Measurements from ENCODE around the gene ZNF750.
"Not testable (repeated sequence)": the region's sequence is repeated elsewhere in the genome, so short reads cannot be mapped to it uniquely, and the experiment has no call there.

Gene ZNF750

DNA sequence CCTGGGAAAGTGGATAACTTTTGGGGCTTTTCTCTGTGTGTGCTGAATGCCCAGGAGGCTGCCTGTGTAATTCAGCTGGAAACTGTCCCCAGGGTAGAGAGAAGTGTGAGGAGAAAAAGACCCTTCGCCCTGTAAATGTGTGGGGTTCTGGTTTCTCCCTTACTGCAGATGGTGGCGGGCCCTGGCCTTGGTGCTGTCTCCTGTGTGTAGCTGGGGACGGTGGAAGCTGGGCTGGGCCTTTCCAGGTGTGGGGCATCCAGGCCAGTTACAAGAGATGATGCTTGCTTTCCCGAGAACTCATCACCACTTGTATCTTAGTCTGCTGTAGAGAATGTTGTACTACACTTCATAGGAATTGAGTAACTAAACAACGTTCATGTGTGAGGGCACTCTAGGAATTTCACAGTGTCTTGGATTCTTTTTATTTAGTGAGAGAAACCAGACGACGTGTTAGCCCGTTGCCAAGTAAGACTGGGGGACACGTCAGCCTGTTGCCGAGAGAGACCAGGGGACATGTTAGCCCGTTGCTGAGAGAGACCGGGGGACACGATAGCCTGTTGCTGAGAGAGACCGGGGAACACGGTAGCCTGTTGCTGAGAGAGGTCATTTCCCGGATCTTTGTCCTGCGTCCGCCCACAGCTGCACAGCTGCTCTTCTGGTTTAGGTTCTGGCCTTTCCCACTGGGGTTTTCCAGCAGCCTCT lies 44.9 kb downstream of the ZNF750 start:
- Mint-ChIP-seq H3K4me3 (no peak overlapping the region), H3K4me1 (ENCODE audit: low read depth) (peaks cover 3% of the 10 kb centered on the region), H3K27me3 (no peaks in the 10 kb centered on the region), H3K36me3 (no peaks in the 10 kb centered on the region), H3K9me3 (ENCODE audit: low read depth) (no peaks in the 10 kb centered on the region), H3K27ac (no peak overlapping the region)

DNA sequence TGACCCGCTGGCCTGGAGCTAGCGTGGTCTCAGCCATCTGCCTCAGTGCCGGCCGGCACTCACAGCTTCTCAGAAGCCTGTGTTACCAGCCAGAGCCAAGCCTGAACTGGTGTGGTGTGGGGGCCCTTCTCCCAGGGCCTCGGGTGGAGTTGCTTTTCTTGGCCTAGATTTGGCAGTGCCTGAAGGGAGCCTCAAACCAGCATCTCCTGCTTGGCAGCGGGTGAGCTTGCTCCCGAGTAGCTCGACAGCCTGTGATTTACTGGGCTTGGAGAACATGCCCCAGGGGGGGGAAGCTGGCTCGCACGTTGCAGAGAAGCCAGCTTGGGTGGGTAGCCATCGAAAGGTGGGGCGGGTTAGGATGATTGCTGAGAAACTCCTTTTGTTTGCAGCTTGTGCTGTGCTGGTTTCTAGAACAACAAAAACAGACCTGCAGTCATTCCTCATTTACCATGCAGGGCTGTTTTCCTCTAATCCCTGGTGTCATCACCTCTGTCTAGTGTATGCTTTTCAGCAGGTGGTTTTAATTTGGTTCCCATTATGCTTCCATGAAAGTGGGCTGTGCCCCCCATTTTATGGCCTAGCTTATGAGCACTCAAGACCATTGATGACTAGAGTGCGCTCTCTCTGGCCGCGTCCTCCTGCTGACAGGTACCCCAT lies 45.7 kb downstream of the ZNF750 start:
- Mint-ChIP-seq H3K36me3 (no peaks in the 10 kb centered on the region), H3K9me3 (ENCODE audit: low read depth) (no peaks in the 10 kb centered on the region), H3K27me3 (no peaks in the 10 kb centered on the region), H3K27ac (no peak overlapping the region), H3K4me1 (ENCODE audit: low read depth) (peaks cover 3% of the 10 kb centered on the region), H3K4me3 (no peak overlapping the region)

DNA sequence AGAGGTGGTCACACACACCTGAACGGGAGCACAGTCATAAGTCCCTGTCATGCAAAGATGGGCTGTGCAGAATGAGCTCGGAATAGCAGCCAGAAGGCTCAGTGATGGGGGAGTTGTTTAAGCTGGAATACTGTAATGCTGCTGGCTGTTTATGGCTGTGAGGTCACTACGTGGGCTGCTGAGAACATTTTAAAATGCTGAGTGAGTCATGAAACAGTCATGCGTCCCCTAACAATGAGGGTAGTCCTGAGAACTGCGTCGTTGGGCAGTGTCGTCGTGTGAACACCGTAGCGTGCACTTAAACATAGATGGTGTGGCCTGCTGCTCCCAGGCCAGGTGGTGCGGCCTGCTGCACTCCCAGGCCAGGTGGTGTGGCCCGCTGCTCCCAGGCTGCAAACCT lies 48.3 kb downstream of the ZNF750 start:
- Mint-ChIP-seq H3K27me3 (no peaks in the 10 kb centered on the region), H3K4me3 (no peak overlapping the region), H3K4me1 (ENCODE audit: low read depth) (peaks cover 3% of the 10 kb centered on the region), H3K36me3 (no peaks in the 10 kb centered on the region), H3K9me3 (ENCODE audit: low read depth) (no peaks in the 10 kb centered on the region), H3K27ac (no peak overlapping the region)

DNA sequence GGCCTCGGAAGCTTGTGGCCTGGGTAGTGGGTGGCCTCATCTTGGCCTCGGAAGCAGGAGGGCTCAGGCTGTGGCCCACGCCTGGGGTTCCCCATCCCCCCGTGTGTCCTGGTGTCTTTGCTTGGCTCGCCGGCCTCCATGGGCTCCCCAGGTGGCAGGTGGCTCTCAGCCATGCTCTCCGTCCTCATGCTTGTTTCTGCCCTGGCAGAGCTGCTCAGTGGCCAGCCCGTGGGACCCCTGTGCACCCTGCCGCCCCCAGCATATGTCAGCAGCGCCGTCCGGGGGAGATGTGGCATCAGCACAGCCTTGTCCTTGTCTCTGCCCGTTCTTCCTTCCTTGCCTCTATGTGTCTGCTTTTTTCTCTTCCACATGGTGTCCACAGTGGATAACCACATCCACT lies 49.4 kb downstream of the ZNF750 start:
- H3K27ac Mint-ChIP-seq, result no peak overlapping the region
- H3K4me1 Mint-ChIP-seq (ENCODE audit: low read depth), result peaks cover 3% of the 10 kb centered on the region
- H3K4me3 Mint-ChIP-seq, result no peak overlapping the region
- H3K27me3 Mint-ChIP-seq, result no peaks in the 10 kb centered on the region
- H3K9me3 Mint-ChIP-seq (ENCODE audit: low read depth), result no peaks in the 10 kb centered on the region
- H3K36me3 Mint-ChIP-seq, result no peaks in the 10 kb centered on the region

DNA sequence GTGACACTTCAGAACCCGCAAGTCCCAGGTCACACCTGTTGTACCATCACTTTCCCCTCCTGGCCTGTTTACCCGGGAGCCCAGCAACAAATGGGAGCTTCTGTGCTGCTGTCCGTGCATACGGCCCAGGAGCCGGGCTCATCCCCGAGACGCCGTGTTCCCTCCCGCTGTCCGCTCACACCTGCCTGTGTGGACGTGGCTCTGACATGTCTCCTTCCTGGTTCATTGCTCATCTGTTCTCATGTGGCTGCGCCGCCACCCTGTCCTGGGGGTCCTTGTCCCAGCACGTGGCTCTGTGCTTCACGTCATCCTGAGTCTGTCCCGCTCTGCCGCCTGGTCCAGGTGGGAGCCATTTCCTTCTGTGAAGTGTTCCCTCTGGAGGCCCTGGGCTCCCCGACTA lies 50.0 kb downstream of the ZNF750 start:
- no peaks in the 10 kb centered on the region for H3K27me3 Mint-ChIP-seq
- H3K9me3 Mint-ChIP-seq (ENCODE audit: low read depth), result no peaks in the 10 kb centered on the region
- H3K36me3 Mint-ChIP-seq, result no peaks in the 10 kb centered on the region
- H3K4me3 Mint-ChIP-seq, result no peak overlapping the region
- H3K27ac Mint-ChIP-seq, result no peak overlapping the region
- peaks cover 3% of the 10 kb centered on the region for H3K4me1 Mint-ChIP-seq (ENCODE audit: low read depth)

DNA sequence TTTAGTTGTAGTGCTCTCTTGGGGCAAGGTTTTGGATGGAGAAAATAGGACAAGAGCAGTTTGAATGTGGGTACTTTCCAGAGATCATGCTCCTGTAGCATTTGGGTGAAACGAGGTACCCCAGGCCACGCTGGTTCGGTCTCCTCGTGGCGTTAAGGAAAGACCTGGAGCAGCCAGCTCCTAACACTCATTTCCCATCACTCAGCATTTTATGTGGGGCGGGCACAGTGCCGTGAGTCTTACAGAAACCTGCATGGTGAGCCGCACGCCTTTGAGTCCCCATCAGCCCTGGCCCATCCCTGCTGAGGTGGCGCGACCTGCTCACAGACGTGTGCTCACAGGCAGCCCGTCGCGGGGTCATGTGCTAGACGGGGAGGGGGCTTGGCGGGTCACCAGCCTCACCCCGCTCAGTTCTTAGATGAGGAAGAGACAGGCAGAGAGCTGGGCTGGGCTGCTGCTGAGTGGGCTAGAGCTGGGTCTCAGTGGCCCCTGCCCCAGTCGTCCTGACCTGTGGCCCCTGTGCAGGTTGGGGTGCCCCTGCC lies 50.7 kb downstream of the ZNF750 start:
- Mint-ChIP-seq H3K4me1 (ENCODE audit: low read depth) (peaks cover 3% of the 10 kb centered on the region), H3K4me3 (no peak overlapping the region), H3K27ac (no peak overlapping the region), H3K27me3 (no peaks in the 10 kb centered on the region), H3K9me3 (ENCODE audit: low read depth) (no peaks in the 10 kb centered on the region), H3K36me3 (no peaks in the 10 kb centered on the region)

DNA sequence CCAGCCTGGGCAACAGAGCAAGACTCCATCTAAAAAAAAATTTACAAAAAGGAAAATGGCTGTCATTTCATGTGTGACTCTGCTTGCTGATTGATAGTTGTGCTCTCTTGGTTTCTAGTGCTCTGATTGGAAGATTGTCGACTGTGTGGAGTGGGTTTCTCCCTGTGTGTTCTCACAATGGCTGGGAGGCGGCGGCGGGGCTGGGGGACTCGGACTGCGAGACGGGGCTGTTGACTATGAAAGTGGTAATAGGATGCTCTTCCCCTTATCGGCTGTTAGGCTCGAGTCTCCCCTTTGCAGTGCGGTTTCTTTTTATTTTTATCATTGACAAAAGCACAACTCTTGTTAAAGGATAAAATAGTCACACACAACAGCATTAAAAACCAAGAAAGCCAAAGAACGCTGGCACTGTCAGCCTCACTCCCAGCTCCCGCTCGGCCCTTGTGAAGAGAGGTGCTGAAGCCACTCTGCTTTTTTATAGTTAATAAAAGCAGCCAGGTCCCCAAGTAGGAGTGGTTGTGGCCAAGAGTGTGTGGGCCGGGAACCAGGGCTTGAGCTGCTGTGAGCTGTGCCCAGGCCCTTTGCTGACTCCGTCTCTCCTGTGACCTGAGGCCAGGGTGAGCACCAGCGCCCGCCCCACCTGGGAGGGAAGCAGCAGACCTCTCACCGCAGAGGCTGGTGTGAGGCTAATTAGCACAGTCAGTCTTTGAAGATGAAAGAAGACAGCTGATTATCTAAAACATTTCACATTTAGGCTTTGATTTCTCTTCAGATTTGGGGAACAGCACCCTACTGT lies 51.4 kb downstream of the ZNF750 start:
- Mint-ChIP-seq H3K9me3 (ENCODE audit: low read depth) (no peaks in the 10 kb centered on the region), H3K4me1 (ENCODE audit: low read depth) (peaks cover 3% of the 10 kb centered on the region)

DNA sequence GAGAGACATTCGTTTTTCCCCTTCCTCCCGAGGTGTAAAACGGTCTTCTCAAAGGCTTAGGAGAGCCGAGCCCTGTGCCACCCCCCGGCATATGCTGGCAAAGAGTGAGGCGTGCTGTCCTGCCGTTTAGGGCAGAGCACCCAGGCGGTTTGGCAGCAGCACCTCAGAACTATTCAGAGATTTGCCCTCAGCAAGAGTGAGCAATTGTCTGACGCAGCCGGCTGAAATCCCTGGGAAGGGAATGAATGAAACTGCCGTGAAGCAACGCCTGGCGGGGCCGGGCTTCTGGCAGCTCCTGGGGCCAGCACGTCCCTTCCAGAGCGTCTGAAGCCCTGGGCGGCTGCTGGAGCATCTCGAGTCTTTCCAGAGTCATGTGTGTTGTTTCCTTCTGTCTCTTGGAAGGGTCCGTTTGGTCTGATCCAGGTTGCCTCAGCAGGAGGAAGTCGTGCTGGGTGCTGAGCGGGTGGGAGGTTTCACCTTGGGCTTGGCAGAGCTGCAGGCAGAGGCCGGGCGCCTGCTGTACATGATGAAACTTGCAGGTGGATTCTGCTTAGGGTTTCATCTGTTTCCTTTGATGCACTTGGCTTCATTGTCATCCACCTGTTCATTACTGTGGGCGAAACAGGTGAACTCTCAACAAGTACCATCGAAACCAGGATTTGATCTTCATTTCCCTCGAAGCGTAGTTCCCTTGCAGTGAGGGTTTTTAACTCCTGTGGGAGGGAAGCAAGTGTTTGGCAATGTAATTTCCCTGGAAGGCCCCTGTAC lies 52.6 kb downstream of the ZNF750 start:
- no peaks in the 10 kb centered on the region for H3K9me3 Mint-ChIP-seq (ENCODE audit: low read depth)
- no peak overlapping the region for H3K4me3 Mint-ChIP-seq
- H3K27me3 Mint-ChIP-seq, result no peaks in the 10 kb centered on the region
- H3K27ac Mint-ChIP-seq, result no peak overlapping the region
- H3K36me3 Mint-ChIP-seq, result no peaks in the 10 kb centered on the region
- no peaks in the 10 kb centered on the region for H3K4me1 Mint-ChIP-seq (ENCODE audit: low read depth)

More for the DNA sequence above, 51.4 kb downstream of the ZNF750 start:
- Mint-ChIP-seq H3K27ac (no peak overlapping the region), H3K27me3 (no peaks in the 10 kb centered on the region), H3K36me3 (no peaks in the 10 kb centered on the region), H3K4me3 (no peak overlapping the region)

DNA sequence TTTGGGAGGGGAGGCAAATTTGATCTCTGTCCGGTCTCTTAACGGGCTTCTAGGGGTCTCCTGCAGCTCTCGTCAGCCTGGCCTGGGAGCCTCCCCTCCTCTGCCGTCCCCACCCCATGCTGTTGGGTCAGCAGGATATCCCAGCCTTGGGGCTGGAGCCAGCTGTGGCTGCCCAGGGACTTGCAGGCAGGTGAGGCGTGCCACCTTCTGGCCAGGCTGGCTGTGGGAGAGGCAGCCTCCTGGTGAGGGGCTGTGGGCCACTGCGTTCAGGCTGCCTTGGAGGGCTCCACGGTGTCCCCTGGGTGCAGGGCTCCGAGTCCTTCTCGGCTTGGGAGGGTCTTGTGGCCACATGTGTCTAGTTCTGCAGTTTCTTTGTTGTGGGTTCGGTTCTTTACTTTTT lies 53.4 kb downstream of the ZNF750 start:
- Mint-ChIP-seq H3K4me1 (ENCODE audit: low read depth) (peaks cover 5% of the 10 kb centered on the region), H3K27ac (no peak overlapping the region), H3K9me3 (ENCODE audit: low read depth) (no peaks in the 10 kb centered on the region), H3K36me3 (no peaks in the 10 kb centered on the region), H3K27me3 (no peaks in the 10 kb centered on the region), H3K4me3 (no peak overlapping the region)

DNA sequence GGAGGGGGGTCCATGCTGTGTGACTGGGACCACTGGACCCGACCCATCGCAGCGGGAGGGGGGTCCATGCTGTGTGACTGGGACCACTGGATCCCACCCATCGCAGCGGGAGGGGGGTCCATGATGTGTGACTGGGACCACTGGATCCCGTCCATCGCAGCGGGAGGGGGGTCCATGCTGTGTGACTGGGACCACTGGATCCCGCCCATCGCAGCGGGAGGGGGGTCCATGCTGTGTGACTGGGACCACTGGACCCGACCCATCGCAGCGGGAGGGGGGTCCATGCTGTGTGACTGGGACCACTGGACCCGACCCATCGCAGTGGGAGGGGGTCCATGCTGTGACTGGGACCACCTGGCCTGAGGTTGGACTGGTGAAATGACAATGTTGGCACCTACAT lies 54.2 kb downstream of the ZNF750 start:
- H3K36me3 Mint-ChIP-seq, result not testable (repeated sequence)

DNA sequence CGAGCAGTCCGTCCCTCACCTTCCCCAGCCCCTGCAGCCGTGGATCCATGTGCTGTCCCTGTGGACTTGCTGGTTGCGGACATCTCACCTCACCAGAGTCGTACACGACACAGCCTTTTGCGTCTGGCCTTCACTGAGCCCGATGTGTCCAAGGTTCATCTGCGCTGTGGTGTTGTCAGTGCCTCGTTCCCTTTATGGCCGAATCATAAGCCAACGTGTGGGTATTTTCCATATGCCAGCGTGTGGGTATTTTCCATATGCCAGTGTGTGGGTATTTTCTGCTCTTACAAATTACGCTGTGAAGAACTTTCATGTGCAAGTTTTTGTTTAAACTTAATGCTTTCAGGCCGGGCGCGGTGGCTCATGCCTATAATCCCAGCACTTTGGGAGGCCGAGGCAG lies 56.3 kb downstream of the ZNF750 start:
- Mint-ChIP-seq H3K36me3 (no peaks in the 10 kb centered on the region), H3K4me3 (no peak overlapping the region), H3K27me3 (no peaks in the 10 kb centered on the region), H3K4me1 (ENCODE audit: low read depth) (peaks cover 5% of the 10 kb centered on the region), H3K9me3 (ENCODE audit: low read depth) (no peaks in the 10 kb centered on the region), H3K27ac (no peak overlapping the region)

More for the DNA sequence above, 54.2 kb downstream of the ZNF750 start:
- not testable (repeated sequence) for H3K9me3 Mint-ChIP-seq (ENCODE audit: low read depth); H3K27ac Mint-ChIP-seq; H3K4me1 Mint-ChIP-seq (ENCODE audit: low read depth); H3K4me3 Mint-ChIP-seq; H3K27me3 Mint-ChIP-seq

DNA sequence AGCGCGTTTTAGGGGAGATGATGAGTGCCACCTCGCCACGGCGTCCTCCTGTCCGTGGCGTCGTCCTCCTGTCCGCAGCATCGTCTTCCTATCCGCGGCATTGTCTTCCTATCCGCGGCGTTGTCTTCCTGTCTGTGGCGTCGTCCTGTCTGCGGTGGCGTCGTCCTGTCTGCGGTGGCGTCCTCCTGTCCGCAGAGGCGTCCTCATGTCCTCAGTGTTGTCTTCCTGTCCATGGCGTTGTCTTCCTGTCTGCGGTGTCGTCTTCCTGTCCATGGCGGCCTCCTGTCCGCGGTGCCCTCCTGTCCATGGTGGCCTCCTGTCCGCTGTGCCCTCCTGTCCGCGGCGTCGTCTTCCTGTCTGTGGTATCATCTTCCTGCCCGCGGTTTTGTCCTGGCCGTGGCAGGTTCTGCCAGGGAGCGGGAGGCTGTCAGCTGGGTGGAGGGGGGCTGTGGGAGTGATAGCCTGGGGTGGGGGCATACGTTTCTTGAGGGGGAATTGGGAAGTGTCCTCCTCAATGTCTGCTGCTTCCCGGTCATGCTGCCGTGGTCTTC lies 57.1 kb downstream of the ZNF750 start:
- H3K27ac Mint-ChIP-seq, result no peak overlapping the region
- no peak overlapping the region for H3K4me3 Mint-ChIP-seq
- no peaks in the 10 kb centered on the region for H3K27me3 Mint-ChIP-seq

DNA sequence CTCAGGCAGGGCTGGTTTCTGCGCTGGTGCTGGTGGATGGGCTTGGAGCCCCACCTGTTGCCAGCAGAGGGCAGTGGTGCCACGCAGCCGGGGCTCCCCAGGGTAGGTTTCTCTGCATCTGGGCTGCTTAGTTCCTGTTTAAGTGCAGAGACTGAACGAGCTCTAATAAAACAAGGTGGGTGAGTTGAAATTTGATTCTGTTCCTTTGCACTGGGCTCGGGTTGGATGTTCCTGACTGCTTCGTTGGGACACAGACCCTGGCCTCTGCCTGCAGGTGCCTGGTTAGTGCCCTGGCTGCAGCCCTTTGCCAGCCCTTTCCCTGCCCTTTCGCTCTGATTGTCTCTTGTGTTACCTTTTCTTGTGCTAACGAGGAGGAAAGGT lies 57.9 kb downstream of the ZNF750 start:
- Mint-ChIP-seq H3K27ac (no peak overlapping the region), H3K27me3 (no peaks in the 10 kb centered on the region), H3K4me1 (ENCODE audit: low read depth) (peaks cover 8% of the 10 kb centered on the region), H3K9me3 (ENCODE audit: low read depth) (no peaks in the 10 kb centered on the region), H3K36me3 (peaks cover 5% of the 10 kb centered on the region), H3K4me3 (no peak overlapping the region)

More for the DNA sequence above, 57.1 kb downstream of the ZNF750 start:
- Mint-ChIP-seq H3K4me1 (ENCODE audit: low read depth) (peaks cover 5% of the 10 kb centered on the region), H3K9me3 (ENCODE audit: low read depth) (no peaks in the 10 kb centered on the region), H3K36me3 (no peaks in the 10 kb centered on the region)

All from activated naive CD8-positive, alpha-beta T cell (primary cell).